WTC11 (cell line): ENCODE results near the gene SH3YL1. TPM values are rescaled to one million over a fixed set of nuclear protein-coding genes. Genes with fewer than 3 reads are reported as not detected.

Experiments
- ATAC-seq: fragments of 200-7000 bp; cut with Tn5 transposase; 2 replicates; pipeline ENCODE4 v1.10.0; 2021; ENCODE audit warnings: mild to moderate bottlenecking, moderate library complexity
- CTCF ChIA-PET: fragments of 300-600 bp; sonication (Branson Sonifier 250); formaldehyde crosslinking; loops from one replicate; lab custom pipeline; 2021; ENCODE audit warnings: antibody characterized with exemption; lab: Charles Lee
- POLR2A ChIA-PET: fragments of 350-600 bp; sonication (Branson Sonifier 250); formaldehyde crosslinking; loops from one replicate; lab custom pipeline; 2021; ENCODE audit warnings: antibody characterized with exemption; lab: Charles Lee
- DNase-seq: peaks from one replicate; pipeline ENCODE4 v3.0.0; 2021; ENCODE audit warnings: low spot score
- H3K27ac Mint-ChIP-seq: 2 replicates; pipeline ENCODE4 v1.8.0; 2021; ENCODE audit warnings: mixed read lengths
- H3K27me3 Mint-ChIP-seq: 2 replicates; pipeline ENCODE4 v1.8.0; 2021; ENCODE audit warnings: low read depth, mild to moderate bottlenecking, moderate library complexity, mixed read lengths
- H3K36me3 Mint-ChIP-seq: 2 replicates; pipeline ENCODE4 v1.8.0; 2021; ENCODE audit warnings: mixed read lengths
- H3K4me1 Mint-ChIP-seq: 2 replicates; pipeline ENCODE4 v1.8.0; 2022; ENCODE audit warnings: mixed read lengths
- H3K4me3 Mint-ChIP-seq: 2 replicates; pipeline ENCODE4 v1.8.0; 2021; ENCODE audit warnings: mild to moderate bottlenecking, moderate library complexity, mixed read lengths
- H3K9me3 Mint-ChIP-seq: 2 replicates; pipeline ENCODE4 v1.8.0; 2021; ENCODE audit warnings: mixed read lengths
- CREM ChIP-seq: sonication (generic); formaldehyde crosslinking; IDR thresholded peaks from 2 replicates; pipeline ENCODE4 v1.8.1; 2022; ENCODE audit warnings: mild to moderate bottlenecking, missing genetic modification reagents, moderate library complexity
- EMX1 ChIP-seq: fragments of 250-450 bp; sonication (Bioruptor Pico); IDR thresholded peaks from 2 replicates; pipeline ENCODE4 v1.8.0; 2021; ENCODE audit warnings: mild to moderate bottlenecking
- FOXJ3 ChIP-seq: sonication (generic); formaldehyde crosslinking; IDR thresholded peaks from 2 replicates; pipeline ENCODE4 v1.9.0; 2021; ENCODE audit warnings: missing genetic modification reagents, mild to moderate bottlenecking, borderline replicate concordance
- HMGA2 ChIP-seq: fragments of 250-450 bp; sonication (Bioruptor Pico); IDR thresholded peaks from 2 replicates; pipeline ENCODE4 v1.4.0; 2021; ENCODE audit warnings: mild to moderate bottlenecking, moderate library complexity
- RORB ChIP-seq: fragments of 250-450 bp; sonication (Bioruptor Pico); IDR thresholded peaks from 2 replicates; pipeline ENCODE4 v1.9.0; 2021; ENCODE audit warnings: mild to moderate bottlenecking
- SMAD4 ChIP-seq: sonication (generic); formaldehyde crosslinking; IDR thresholded peaks from 2 replicates; pipeline ENCODE4 v1.8.0; 2022; ENCODE audit warnings: mild to moderate bottlenecking, missing genetic modification reagents
- SOX15 ChIP-seq: fragments of 250-450 bp; sonication (Bioruptor Pico); IDR thresholded peaks from 2 replicates; pipeline ENCODE4 v1.9.0; 2021; ENCODE audit warnings: mild to moderate bottlenecking
- ZBTB21 ChIP-seq: sonication (generic); formaldehyde crosslinking; IDR thresholded peaks from 2 replicates; pipeline ENCODE4 v1.8.1; 2023; ENCODE audit warnings: mild to moderate bottlenecking, missing genetic modification reagents, borderline replicate concordance
- ZNF232 ChIP-seq: sonication (generic); formaldehyde crosslinking; IDR thresholded peaks from 2 replicates; pipeline ENCODE4 v1.8.0; 2022; ENCODE audit warnings: mild to moderate bottlenecking, missing genetic modification reagents
- ZNF396 ChIP-seq: fragments of 250-450 bp; sonication (Bioruptor Pico); IDR thresholded peaks from 2 replicates; pipeline ENCODE4 v1.8.0; 2021; ENCODE audit warnings: mild to moderate bottlenecking, moderate library complexity, borderline replicate concordance
- ZNF671 ChIP-seq: fragments of 250-450 bp; sonication (Bioruptor Pico); IDR thresholded peaks from 2 replicates; pipeline ENCODE4 v1.8.0; 2021; ENCODE audit warnings: mild to moderate bottlenecking
- total RNA-seq: library from RNA; stranded (reverse); gene quantifications from 3 replicates; pipeline ENCODE4 v1.2.3, GENCODE V29; 2021
- TF ChIP-seq, protein P1 (sequence below): sonication (generic); formaldehyde crosslinking; IDR thresholded peaks from 2 replicates; pipeline ENCODE4 v1.8.1; 2022; ENCODE audit warnings: low read depth, missing genetic modification reagents, borderline replicate concordance
- TF ChIP-seq, protein P2 (sequence below): sonication (generic); formaldehyde crosslinking; IDR thresholded peaks from 2 replicates; pipeline ENCODE4 v1.8.0; 2023; ENCODE audit warnings: missing genetic modification reagents, mild to moderate bottlenecking, borderline replicate concordance
- TF ChIP-seq, protein P3 (sequence below): sonication (generic); formaldehyde crosslinking; IDR thresholded peaks from 2 replicates; pipeline ENCODE4 v1.8.0; 2022; ENCODE audit warnings: mild to moderate bottlenecking, missing genetic modification reagents
- TF ChIP-seq, protein P4 (sequence below): sonication (generic); formaldehyde crosslinking; conservative IDR thresholded peaks from 2 replicates; pipeline ENCODE4 v1.8.1; 2022; ENCODE audit warnings: mild to moderate bottlenecking, missing genetic modification reagents
- TF ChIP-seq, protein P5 (sequence below): sonication (generic); formaldehyde crosslinking; IDR thresholded peaks from 2 replicates; pipeline ENCODE4 v1.8.1; 2022; ENCODE audit warnings: mild to moderate bottlenecking, moderate library complexity, missing genetic modification reagents
- TF ChIP-seq, protein P6 (sequence below): fragments of 250-450 bp; sonication (Bioruptor Pico); conservative IDR thresholded peaks from 2 replicates; pipeline ENCODE4 v1.9.0; 2021; ENCODE audit warnings: mild to moderate bottlenecking
- TF ChIP-seq, protein P7 (sequence below): sonication (generic); formaldehyde crosslinking; IDR thresholded peaks from 2 replicates; pipeline ENCODE4 v1.8.1; 2022; ENCODE audit warnings: mild to moderate bottlenecking, missing genetic modification reagents, moderate library complexity, borderline replicate concordance

Gene SH3YL1
- total RNA-seq, 1 experiment from 2014 or later: 26.4 TPM

DNA sequence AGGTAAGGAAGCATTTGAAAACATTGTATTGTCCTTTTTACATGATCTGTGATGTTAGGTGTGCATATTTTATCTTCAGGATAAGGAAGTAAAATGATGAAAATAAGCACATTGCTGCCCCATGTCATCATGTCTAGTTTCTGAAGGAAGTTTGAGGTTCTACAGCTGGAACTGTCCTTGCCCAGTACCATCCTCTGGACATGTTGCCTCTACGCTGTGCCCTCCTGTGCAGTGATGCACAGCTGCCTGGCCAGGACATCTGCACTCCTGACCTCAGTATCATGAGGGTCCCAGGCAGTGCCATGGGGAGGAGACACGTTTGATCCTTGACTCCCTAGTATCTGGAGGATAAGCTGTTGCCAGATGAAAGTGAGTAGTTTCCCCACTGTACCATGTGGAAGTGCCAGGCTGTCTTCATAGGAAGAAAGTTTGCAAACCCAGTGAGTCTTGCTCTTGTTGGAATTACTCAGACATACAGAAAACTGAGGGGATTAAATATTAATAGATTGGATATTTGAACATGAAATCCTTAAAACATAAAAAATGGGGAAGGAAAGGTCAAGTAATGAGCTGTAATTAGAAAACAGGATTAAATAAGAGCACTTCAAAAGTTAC, 14.6 kb upstream of the SH3YL1 start (continued):
- TF ChIP-seq, protein P1, sequence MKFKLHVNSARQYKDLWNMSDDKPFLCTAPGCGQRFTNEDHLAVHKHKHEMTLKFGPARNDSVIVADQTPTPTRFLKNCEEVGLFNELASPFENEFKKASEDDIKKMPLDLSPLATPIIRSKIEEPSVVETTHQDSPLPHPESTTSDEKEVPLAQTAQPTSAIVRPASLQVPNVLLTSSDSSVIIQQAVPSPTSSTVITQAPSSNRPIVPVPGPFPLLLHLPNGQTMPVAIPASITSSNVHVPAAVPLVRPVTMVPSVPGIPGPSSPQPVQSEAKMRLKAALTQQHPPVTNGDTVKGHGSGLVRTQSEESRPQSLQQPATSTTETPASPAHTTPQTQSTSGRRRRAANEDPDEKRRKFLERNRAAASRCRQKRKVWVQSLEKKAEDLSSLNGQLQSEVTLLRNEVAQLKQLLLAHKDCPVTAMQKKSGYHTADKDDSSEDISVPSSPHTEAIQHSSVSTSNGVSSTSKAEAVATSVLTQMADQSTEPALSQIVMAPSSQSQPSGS (CRISPR knock-in tag): no peak
- TF ChIP-seq, protein P2, sequence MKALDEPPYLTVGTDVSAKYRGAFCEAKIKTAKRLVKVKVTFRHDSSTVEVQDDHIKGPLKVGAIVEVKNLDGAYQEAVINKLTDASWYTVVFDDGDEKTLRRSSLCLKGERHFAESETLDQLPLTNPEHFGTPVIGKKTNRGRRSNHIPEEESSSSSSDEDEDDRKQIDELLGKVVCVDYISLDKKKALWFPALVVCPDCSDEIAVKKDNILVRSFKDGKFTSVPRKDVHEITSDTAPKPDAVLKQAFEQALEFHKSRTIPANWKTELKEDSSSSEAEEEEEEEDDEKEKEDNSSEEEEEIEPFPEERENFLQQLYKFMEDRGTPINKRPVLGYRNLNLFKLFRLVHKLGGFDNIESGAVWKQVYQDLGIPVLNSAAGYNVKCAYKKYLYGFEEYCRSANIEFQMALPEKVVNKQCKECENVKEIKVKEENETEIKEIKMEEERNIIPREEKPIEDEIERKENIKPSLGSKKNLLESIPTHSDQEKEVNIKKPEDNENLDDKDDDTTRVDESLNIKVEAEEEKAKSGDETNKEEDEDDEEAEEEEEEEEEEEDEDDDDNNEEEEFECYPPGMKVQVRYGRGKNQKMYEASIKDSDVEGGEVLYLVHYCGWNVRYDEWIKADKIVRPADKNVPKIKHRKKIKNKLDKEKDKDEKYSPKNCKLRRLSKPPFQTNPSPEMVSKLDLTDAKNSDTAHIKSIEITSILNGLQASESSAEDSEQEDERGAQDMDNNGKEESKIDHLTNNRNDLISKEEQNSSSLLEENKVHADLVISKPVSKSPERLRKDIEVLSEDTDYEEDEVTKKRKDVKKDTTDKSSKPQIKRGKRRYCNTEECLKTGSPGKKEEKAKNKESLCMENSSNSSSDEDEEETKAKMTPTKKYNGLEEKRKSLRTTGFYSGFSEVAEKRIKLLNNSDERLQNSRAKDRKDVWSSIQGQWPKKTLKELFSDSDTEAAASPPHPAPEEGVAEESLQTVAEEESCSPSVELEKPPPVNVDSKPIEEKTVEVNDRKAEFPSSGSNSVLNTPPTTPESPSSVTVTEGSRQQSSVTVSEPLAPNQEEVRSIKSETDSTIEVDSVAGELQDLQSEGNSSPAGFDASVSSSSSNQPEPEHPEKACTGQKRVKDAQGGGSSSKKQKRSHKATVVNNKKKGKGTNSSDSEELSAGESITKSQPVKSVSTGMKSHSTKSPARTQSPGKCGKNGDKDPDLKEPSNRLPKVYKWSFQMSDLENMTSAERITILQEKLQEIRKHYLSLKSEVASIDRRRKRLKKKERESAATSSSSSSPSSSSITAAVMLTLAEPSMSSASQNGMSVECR (CRISPR knock-in tag): no peak
- no peak for TF ChIP-seq SOX15
- no peak for TF ChIP-seq HMGA2 (CRISPR knock-in tag)
- no peak for TF ChIP-seq EMX1 (CRISPR knock-in tag)
- TF ChIP-seq, protein P3, sequence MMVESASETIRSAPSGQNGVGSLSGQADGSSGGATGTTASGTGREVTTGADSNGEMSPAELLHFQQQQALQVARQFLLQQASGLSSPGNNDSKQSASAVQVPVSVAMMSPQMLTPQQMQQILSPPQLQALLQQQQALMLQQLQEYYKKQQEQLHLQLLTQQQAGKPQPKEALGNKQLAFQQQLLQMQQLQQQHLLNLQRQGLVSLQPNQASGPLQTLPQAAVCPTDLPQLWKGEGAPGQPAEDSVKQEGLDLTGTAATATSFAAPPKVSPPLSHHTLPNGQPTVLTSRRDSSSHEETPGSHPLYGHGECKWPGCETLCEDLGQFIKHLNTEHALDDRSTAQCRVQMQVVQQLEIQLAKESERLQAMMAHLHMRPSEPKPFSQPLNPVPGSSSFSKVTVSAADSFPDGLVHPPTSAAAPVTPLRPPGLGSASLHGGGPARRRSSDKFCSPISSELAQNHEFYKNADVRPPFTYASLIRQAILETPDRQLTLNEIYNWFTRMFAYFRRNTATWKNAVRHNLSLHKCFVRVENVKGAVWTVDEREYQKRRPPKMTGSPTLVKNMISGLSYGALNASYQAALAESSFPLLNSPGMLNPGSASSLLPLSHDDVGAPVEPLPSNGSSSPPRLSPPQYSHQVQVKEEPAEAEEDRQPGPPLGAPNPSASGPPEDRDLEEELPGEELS: no peak

DNA sequence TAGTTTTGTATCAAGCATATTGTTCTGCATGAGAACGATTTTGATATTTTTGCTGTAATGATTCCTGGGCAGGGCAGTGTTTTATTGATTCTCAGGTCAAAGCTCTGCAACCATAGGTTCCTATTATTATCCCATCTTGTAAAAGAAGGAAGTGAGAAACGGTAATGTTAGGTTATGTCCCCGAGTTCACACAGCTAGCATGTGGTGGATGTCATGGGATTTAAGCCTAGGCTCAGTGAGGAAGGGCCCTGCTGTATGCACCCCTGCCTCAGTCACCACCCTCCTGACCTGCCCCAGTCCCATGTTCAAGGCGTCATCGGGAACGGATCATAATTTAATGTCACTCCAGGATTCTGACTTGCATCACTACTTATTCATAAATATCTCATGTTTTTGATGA, 11.6 kb upstream of the SH3YL1 start:
- ATAC-seq: no peak
- H3K27ac Mint-ChIP-seq: no peak overlapping the region
- ChIA-PET POLR2A (no interaction called here), CTCF (interaction anchor here (1.0 to 2.4 kb wide), 2 partner anchors 29 to 133 kb away, joined by 3 to 7 read pairs; no protein-coding TSS in a partner anchor)
- no peaks in the 10 kb centered on the region for H3K9me3 Mint-ChIP-seq
- no peak overlapping the region for H3K4me3 Mint-ChIP-seq
- H3K36me3 Mint-ChIP-seq: peaks cover 52% of the 10 kb centered on the region
- peaks cover 5% of the 10 kb centered on the region; the same call in 1 of the 2 replicates for H3K4me1 Mint-ChIP-seq
- no peaks in the 10 kb centered on the region for H3K27me3 Mint-ChIP-seq
- DNase-seq: no peak
- TF ChIP-seq, protein P4, sequence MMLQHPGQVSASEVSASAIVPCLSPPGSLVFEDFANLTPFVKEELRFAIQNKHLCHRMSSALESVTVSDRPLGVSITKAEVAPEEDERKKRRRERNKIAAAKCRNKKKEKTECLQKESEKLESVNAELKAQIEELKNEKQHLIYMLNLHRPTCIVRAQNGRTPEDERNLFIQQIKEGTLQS (CRISPR knock-in tag): no peak
- TF ChIP-seq ZNF396 (no peak), ZNF232 (CRISPR knock-in tag) (no peak), FOXJ3 (CRISPR knock-in tag) (no peak), EMX1 (CRISPR knock-in tag) (no peak), ZBTB21 (CRISPR knock-in tag) (no peak), SMAD4 (CRISPR knock-in tag) (no peak), ZNF671 (CRISPR knock-in tag) (no peak), CREM (CRISPR knock-in tag) (no peak), RORB (CRISPR knock-in tag) (no peak)
- TF ChIP-seq, protein P5, sequence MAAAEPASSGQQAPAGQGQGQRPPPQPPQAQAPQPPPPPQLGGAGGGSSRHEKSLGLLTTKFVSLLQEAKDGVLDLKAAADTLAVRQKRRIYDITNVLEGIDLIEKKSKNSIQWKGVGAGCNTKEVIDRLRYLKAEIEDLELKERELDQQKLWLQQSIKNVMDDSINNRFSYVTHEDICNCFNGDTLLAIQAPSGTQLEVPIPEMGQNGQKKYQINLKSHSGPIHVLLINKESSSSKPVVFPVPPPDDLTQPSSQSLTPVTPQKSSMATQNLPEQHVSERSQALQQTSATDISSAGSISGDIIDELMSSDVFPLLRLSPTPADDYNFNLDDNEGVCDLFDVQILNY: no peak
- TF ChIP-seq, protein P6, sequence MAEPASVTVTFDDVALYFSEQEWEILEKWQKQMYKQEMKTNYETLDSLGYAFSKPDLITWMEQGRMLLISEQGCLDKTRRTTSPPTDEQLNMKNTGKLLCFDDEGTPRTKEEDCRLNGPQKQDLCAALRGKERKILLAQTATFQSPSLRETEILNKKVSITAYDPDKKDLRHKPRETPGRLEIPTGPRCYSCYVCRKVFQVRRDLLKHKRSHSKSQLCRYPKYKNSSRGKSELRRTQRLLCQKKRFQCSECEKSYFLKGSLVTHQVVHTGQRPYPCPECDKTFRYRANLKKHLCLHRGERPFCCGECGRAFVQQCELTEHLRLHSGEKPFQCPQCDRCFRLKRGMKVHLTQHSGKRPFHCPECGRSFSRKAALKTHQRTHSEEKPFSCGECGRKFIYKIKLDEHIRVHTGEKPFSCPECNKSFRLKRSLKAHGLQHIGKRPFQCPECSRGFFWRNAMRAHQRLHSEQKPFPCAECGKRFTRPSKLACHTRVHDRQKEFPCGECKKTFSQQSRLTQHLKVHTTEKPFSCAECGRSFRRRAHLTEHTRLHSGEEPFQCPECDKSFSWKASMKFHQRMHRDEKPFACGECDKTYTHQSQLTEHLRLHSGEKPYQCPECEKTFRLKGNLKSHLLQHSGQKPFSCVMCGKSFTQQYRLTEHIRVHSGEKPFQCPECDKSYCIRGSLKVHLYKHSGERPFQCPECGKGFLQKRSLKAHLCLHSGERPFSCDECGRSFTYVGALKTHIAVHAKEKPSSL (CRISPR knock-in tag): no peak
- TF ChIP-seq, protein P7, sequence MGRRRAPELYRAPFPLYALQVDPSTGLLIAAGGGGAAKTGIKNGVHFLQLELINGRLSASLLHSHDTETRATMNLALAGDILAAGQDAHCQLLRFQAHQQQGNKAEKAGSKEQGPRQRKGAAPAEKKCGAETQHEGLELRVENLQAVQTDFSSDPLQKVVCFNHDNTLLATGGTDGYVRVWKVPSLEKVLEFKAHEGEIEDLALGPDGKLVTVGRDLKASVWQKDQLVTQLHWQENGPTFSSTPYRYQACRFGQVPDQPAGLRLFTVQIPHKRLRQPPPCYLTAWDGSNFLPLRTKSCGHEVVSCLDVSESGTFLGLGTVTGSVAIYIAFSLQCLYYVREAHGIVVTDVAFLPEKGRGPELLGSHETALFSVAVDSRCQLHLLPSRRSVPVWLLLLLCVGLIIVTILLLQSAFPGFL (CRISPR knock-in tag): no peak
- TF ChIP-seq, protein P2 (CRISPR knock-in tag): no peak
